Right lobe of liver (tissue), 4 donors: ENCODE measurements around the gene AP5S1.

ENCODE experiments used
- CTCF ChIP-seq, 4 donors: fragments of 200-600 bp in 3 of 4; fragments of 450-650 bp in 1 of 4; IDR thresholded peaks; one replicate each; pipeline versions ENCODE4 v1.5.1 to v1.8.0; 2016 to 2022; ENCODE audit warnings: antibody characterized with exemption in 4 of 4, mild to moderate bottlenecking in 2 of 4
- POLR2A ChIP-seq: fragments of 450-650 bp; IDR thresholded peaks from one replicate; pipeline ENCODE4 v1.6.1; 2017; ENCODE audit warnings: antibody characterized with exemption, mild to moderate bottlenecking
- donor health status: DM: no; HTN: no; CAD: no.
- donor health status: DM: no; HTN: no; CAD: no.
- donor health status: DM: no; HTN: yes; CAD: no.

DNA sequence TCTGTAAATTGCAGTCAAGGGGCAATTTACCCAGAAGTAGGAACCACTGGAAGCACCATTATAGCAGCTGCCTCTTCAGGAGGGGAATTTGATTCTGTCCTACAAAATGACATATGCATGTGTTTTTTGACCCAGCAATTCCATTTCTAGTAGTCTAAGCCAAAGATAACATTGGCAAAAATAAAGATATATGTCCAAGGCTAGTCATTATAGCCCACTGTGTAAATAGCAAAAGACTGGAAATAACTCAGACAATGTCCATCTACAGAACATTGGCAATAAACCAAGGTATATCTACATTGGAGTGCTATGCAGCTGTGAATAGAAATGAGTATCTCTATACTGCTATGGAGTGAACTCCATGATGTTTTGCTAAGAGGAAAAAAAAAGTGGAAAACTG lies 56.3 kb downstream of the AP5S1 start:
- no peak for TF ChIP-seq CTCF (IDR thresholded peaks at IDR 0.05)
- TF ChIP-seq POLR2A, result no peak
